HEK293 (cell line): Measurements from ENCODE around the gene CIZ1.

Experiments used
- CTCF ChIA-PET: fragments of 350-600 bp; formaldehyde crosslinking; extraction: SDS; loops from one replicate; lab custom pipeline; 2021; ENCODE audit warnings: antibody characterized with exemption; lab: Yijun Ruan, JAX
- POLR2A ChIA-PET: fragments of 300-600 bp; formaldehyde crosslinking; extraction: SDS; loops from one replicate; lab custom pipeline; 2020; ENCODE audit warnings: antibody characterized with exemption, inconsistent platforms; lab: Yijun Ruan, JAX
- H3K27ac ChIP-seq: fragments of 200-500 bp; sonication (Bioruptor generic); 2 replicates; pipeline ENCODE4 v1.5.1; 2014; ENCODE audit warnings: low read depth, low read length, control low read depth, inconsistent platforms; ENCODE audit errors: extremely low read depth
- H3K36me3 ChIP-seq, 2 experiments: fragments of 200-500 bp in 1 of 2; sonication (Bioruptor generic) in 1 of 2; 1 replicate in 1 of 2; 2 replicates in 1 of 2; pipeline ENCODE4 v1.5.1; 2014 to 2017; ENCODE audit warnings: inconsistent platforms in 2 of 2, low read length in 2 of 2; ENCODE audit not compliant: control insufficient read depth in 2 of 2, insufficient read depth in 1 of 2
- H3K4me1 ChIP-seq: fragments of 200-500 bp; sonication (Bioruptor generic); 2 replicates; pipeline ENCODE4 v1.5.1; 2014; ENCODE audit warnings: mild to moderate bottlenecking, low read length, inconsistent platforms; ENCODE audit not compliant: control insufficient read depth, insufficient read depth
- H3K4me3 ChIP-seq: 2 replicates; pipeline ENCODE4 v1.5.1; 2011; ENCODE audit warnings: low read depth, mild to moderate bottlenecking, control low read depth, low read length, moderate library complexity
- H3K9me3 ChIP-seq: fragments of 200-500 bp; sonication (Bioruptor generic); 2 replicates; pipeline ENCODE4 v1.5.1; 2014; ENCODE audit warnings: low read depth, low read length, inconsistent platforms; ENCODE audit not compliant: control insufficient read depth, insufficient read depth
- AEBP2 ChIP-seq: fragments of 450-650 bp; formaldehyde crosslinking; IDR thresholded peaks from 2 replicates; pipeline ENCODE4 v1.5.1; 2016; ENCODE audit warnings: missing biosample characterization, missing genetic modification characterization, borderline replicate concordance
- BCL11A ChIP-seq: fragments of 450-650 bp; formaldehyde crosslinking; IDR thresholded peaks from 2 replicates; pipeline ENCODE4 v1.5.1; 2016; ENCODE audit warnings: low read depth, missing biosample characterization, missing genetic modification characterization
- GLIS2 ChIP-seq: fragments of 450-650 bp; formaldehyde crosslinking; IDR thresholded peaks from 2 replicates; pipeline ENCODE4 v1.5.1; 2016; ENCODE audit warnings: missing biosample characterization, missing genetic modification characterization
- KLF8 ChIP-seq: fragments of 450-650 bp; formaldehyde crosslinking; IDR thresholded peaks from 2 replicates; pipeline ENCODE4 v1.5.1; 2016; ENCODE audit warnings: missing biosample characterization, missing genetic modification characterization
- PATZ1 ChIP-seq: fragments of 450-650 bp; formaldehyde crosslinking; IDR thresholded peaks from 2 replicates; pipeline ENCODE4 v1.5.1; 2016; ENCODE audit warnings: missing biosample characterization, missing genetic modification characterization
- PBX3 ChIP-seq: sonication (generic); formaldehyde crosslinking; IDR thresholded peaks from 2 replicates; pipeline ENCODE4 v1.8.1; 2022; ENCODE audit warnings: mild to moderate bottlenecking, moderate library complexity, missing genetic modification reagents
- SP3 ChIP-seq: fragments of 450-650 bp; formaldehyde crosslinking; IDR thresholded peaks from 2 replicates; pipeline ENCODE4 v1.5.1; 2016; ENCODE audit warnings: missing biosample characterization, missing genetic modification characterization
- YY1 ChIP-seq: fragments of 450-650 bp; formaldehyde crosslinking; IDR thresholded peaks from 2 replicates; pipeline ENCODE4 v1.5.1; 2018; ENCODE audit warnings: missing biosample characterization, missing genetic modification characterization
- ZBTB17 ChIP-seq: fragments of 450-650 bp; formaldehyde crosslinking; IDR thresholded peaks from 2 replicates; pipeline ENCODE4 v1.5.1; 2016; ENCODE audit warnings: missing biosample characterization, missing genetic modification characterization
- ZBTB48 ChIP-seq: fragments of 450-650 bp; formaldehyde crosslinking; IDR thresholded peaks from 2 replicates; pipeline ENCODE4 v1.5.1; 2016; ENCODE audit warnings: missing biosample characterization, missing genetic modification characterization
- ZEB2 ChIP-seq: fragments of 450-650 bp; formaldehyde crosslinking; IDR thresholded peaks from 2 replicates; pipeline ENCODE4 v1.5.1; 2016; ENCODE audit warnings: missing biosample characterization, missing genetic modification characterization
- ZFP37 ChIP-seq: fragments of 450-650 bp; formaldehyde crosslinking; IDR thresholded peaks from 2 replicates; pipeline ENCODE4 v1.5.1; 2016; ENCODE audit warnings: missing biosample characterization, missing genetic modification characterization
- ZIC2 ChIP-seq: fragments of 450-650 bp; formaldehyde crosslinking; IDR thresholded peaks from 2 replicates; pipeline ENCODE4 v1.5.1; 2016; ENCODE audit warnings: missing biosample characterization, missing genetic modification characterization
- ZNF138 ChIP-seq: fragments of 450-650 bp; formaldehyde crosslinking; IDR thresholded peaks from 2 replicates; pipeline ENCODE4 v1.5.1; 2016; ENCODE audit warnings: missing biosample characterization, missing genetic modification characterization, borderline replicate concordance
- ZNF184 ChIP-seq: fragments of 450-650 bp; IDR thresholded peaks from 2 replicates; pipeline ENCODE4 v1.5.1; 2018; ENCODE audit warnings: missing biosample characterization, mild to moderate bottlenecking, missing genetic modification characterization
- ZNF248 ChIP-seq: fragments of 450-650 bp; formaldehyde crosslinking; IDR thresholded peaks from 2 replicates; pipeline ENCODE4 v1.5.1; 2017; ENCODE audit warnings: missing biosample characterization, missing genetic modification characterization
- ZNF26 ChIP-seq: fragments of 450-650 bp; formaldehyde crosslinking; IDR thresholded peaks from 2 replicates; pipeline ENCODE4 v1.5.1; 2016; ENCODE audit warnings: missing biosample characterization, missing genetic modification characterization
- ZNF292 ChIP-seq: fragments of 450-650 bp; formaldehyde crosslinking; IDR thresholded peaks from 2 replicates; pipeline ENCODE4 v1.5.1; 2016; ENCODE audit warnings: low read depth, missing biosample characterization, missing genetic modification characterization, borderline replicate concordance
- ZNF335 ChIP-seq: fragments of 450-650 bp; formaldehyde crosslinking; conservative IDR thresholded peaks from 2 replicates; pipeline ENCODE4 v1.5.1; 2016; ENCODE audit warnings: missing biosample characterization, missing genetic modification characterization
- ZNF394 ChIP-seq: fragments of 450-650 bp; formaldehyde crosslinking; IDR thresholded peaks from 2 replicates; pipeline ENCODE4 v1.5.1; 2016; ENCODE audit warnings: missing biosample characterization, missing genetic modification characterization, mild to moderate bottlenecking, moderate library complexity, borderline replicate concordance
- ZNF398 ChIP-seq: fragments of 450-650 bp; formaldehyde crosslinking; IDR thresholded peaks from 2 replicates; pipeline ENCODE4 v1.5.1; 2017; ENCODE audit warnings: missing biosample characterization, missing genetic modification characterization
- ZNF513 ChIP-seq: fragments of 450-650 bp; IDR thresholded peaks from 2 replicates; pipeline ENCODE4 v1.5.1; 2018; ENCODE audit warnings: missing biosample characterization, missing genetic modification characterization
- ZNF571 ChIP-seq: fragments of 450-650 bp; formaldehyde crosslinking; IDR thresholded peaks from 2 replicates; pipeline ENCODE4 v1.5.0; 2017; ENCODE audit warnings: missing biosample characterization, missing genetic modification characterization
- ZNF580 ChIP-seq: fragments of 450-650 bp; formaldehyde crosslinking; IDR thresholded peaks from 2 replicates; pipeline ENCODE4 v1.5.1; 2016; ENCODE audit warnings: missing biosample characterization, missing genetic modification characterization
- ZSCAN18 ChIP-seq: fragments of 450-650 bp; formaldehyde crosslinking; IDR thresholded peaks from 2 replicates; pipeline ENCODE4 v1.5.1; 2016; ENCODE audit warnings: missing biosample characterization, missing genetic modification characterization

The CIZ1 gene

GRCh38 chr9:128191406-128192046 lies at the start of gene CIZ1:
Gene CIZ1, minus strand, starts transcription at chr9:128191572. Its CDS starts 715 bp downstream, at chr9:128190857.
- POLR2A ChIA-PET = interaction anchor here (0.6 to 4.5 kb wide), 9 partner anchors 12 to 168 kb away, joined by 3 to 30 read pairs (median 4); partner anchors contain the start of genes BBLN, DNM1, GOLGA2 and SWI5
- Histone ChIP-seq H3K4me3 (peak within 1 kb of the TSS; percentile 59), H3K36me3 (peaks cover 8 to 35% of the 10 kb centered on the region in 2 experiments; a peak in 2 of 3 replicates), H3K27ac (peak within 1 kb of the TSS; percentile 70), H3K4me1 (no peaks in the 10 kb centered on the region), H3K9me3 (no peaks in the 10 kb centered on the region)
- CTCF ChIA-PET = interaction anchor here (0.6 to 2.1 kb wide), 8 partner anchors 10 to 640 kb away, joined by 3 to 8 read pairs (median 4); no protein-coding TSS in a partner anchor
- no peak for TF ChIP-seq ZNF571 (tag by site-specific recombination)
- TF ChIP-seq ZNF513 (tag by site-specific recombination) = 0 out of 2 replicates have a peak, but pooled peaks have one; percentile 19
- peak; percentile 64 for TF ChIP-seq ZIC2
- TF ChIP-seq ZBTB48 (tag by site-specific recombination) = 0 out of 2 replicates have a peak, but pooled peaks have one; percentile 15
- no peak for TF ChIP-seq ZSCAN18 (tag by site-specific recombination)
- TF ChIP-seq ZNF248 (tag by site-specific recombination) = no peak
- 0 out of 2 replicates have a peak, but pooled peaks have one; percentile 18 for TF ChIP-seq BCL11A (tag by site-specific recombination)
- TF ChIP-seq ZBTB17 = peak; percentile 10; the same call in 1 of the 2 replicates
- peak; percentile 50; the same call in 1 of the 2 replicates for TF ChIP-seq SP3 (tag by site-specific recombination)
- TF ChIP-seq ZNF26 (tag by site-specific recombination) = no peak
- no peak for TF ChIP-seq ZNF580 (tag by site-specific recombination)
- peak; percentile 47 for TF ChIP-seq ZNF398
- peak; percentile 49; the same call in 1 of the 2 replicates for TF ChIP-seq ZNF184 (tag by site-specific recombination)
- peak; percentile 22; the same call in 1 of the 2 replicates for TF ChIP-seq ZNF394 (tag by site-specific recombination)
- TF ChIP-seq GLIS2 (tag by site-specific recombination) = peak; percentile 99
- 0 out of 2 replicates have a peak, but pooled peaks have one; percentile 22 for TF ChIP-seq PBX3 (CRISPR knock-in tag)
- peak; percentile 85 for TF ChIP-seq ZNF335 (tag by site-specific recombination)
- peak; percentile 85 for TF ChIP-seq PATZ1
- TF ChIP-seq ZNF292 (tag by site-specific recombination) = no peak
- peak; percentile 28; the same call in 1 of the 2 replicates for TF ChIP-seq ZFP37 (tag by site-specific recombination)
- 0 out of 2 replicates have a peak, but pooled peaks have one; percentile 17 for TF ChIP-seq KLF8 (tag by site-specific recombination)
- TF ChIP-seq ZNF138 (tag by site-specific recombination) = no peak
- no peak for TF ChIP-seq AEBP2
- TF ChIP-seq ZEB2 (tag by site-specific recombination) = peak; percentile 67
- peak; percentile 54; the same call in 1 of the 2 replicates for TF ChIP-seq YY1 (tag by site-specific recombination)
